NCI-H2081 treated with DMSO at 0.1 percent for 48 hours (cell line): ENCODE results near the gene PROM1.

Experiments used
- DNase-seq: peaks from one replicate; lab custom pipeline; 2025; lab: John Stamatoyannopoulos, UW

PROM1 gene, protein sequence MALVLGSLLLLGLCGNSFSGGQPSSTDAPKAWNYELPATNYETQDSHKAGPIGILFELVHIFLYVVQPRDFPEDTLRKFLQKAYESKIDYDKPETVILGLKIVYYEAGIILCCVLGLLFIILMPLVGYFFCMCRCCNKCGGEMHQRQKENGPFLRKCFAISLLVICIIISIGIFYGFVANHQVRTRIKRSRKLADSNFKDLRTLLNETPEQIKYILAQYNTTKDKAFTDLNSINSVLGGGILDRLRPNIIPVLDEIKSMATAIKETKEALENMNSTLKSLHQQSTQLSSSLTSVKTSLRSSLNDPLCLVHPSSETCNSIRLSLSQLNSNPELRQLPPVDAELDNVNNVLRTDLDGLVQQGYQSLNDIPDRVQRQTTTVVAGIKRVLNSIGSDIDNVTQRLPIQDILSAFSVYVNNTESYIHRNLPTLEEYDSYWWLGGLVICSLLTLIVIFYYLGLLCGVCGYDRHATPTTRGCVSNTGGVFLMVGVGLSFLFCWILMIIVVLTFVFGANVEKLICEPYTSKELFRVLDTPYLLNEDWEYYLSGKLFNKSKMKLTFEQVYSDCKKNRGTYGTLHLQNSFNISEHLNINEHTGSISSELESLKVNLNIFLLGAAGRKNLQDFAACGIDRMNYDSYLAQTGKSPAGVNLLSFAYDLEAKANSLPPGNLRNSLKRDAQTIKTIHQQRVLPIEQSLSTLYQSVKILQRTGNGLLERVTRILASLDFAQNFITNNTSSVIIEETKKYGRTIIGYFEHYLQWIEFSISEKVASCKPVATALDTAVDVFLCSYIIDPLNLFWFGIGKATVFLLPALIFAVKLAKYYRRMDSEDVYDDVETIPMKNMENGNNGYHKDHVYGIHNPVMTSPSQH

DNA sequence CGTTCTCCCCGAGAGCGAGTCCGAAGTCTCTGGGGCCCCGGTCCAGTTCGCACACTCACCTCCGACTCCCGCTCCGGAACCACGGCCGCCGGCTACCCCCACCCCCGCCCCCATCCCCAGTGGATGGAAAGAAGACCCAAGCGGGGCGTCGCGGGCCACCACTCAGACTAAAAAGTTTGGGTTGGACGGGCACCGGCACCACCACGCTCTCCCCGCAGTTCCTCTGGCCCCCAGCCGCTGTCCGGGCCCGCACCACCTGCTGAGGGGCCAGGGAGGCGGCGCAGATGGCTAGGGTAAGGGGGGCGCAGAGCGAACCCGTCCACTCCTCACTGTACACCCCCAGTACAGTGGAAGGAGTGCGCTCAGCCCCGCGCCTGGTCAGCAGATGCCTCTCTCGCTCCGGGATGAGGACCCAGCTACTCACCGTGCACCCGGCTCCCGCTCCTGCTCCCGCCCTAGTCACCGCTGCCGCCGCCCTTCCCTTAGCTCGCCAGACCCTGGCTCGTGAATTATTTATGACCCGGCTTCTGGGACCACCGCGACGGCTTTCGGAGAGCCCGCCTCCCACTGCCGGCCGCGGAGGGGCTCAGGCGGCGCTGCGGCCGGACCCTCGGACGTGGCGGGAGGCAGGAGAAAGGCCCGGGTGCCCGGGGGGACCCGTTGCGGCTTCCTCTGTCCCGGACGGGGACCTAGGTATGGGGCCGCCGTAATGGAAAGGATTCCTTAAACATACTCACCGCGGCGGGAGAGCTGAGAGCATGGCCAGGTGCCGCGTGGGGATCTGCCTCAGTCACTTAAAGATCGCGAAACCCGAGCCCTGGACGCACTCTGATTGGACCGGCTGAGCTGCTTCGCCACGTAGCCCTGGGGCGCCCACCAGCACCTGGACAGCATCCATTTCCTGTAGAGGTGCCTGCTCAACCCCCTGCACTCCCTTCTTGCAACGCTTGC is at the start of gene PROM1:
Gene PROM1, minus strand, starts transcription at position 783 of the 951 bp plus-strand sequence. CDS start 8,117 bp downstream, outside the sequence.
- DNase-seq = peak; percentile 69

DNA sequence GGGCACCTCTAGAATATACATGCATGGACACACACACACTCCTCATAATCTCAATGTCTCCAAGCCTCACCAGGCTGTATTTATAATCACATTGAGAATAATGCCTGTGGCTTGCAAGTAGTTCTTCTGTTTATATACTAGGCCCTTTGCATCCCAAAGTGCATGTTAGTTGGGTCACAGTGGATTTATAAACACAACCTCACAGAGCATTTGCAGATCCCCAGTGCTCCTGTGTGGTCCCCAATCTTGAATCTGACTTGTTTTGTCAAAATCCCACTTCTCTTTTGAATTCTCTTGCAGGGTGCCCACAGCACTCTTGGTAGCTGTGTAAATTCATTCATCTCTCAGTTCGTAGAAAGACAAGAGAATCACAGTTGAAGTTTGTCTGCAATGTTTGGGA is 49.6 kb upstream of the PROM1 start:
- DNase-seq = no peak

DNA sequence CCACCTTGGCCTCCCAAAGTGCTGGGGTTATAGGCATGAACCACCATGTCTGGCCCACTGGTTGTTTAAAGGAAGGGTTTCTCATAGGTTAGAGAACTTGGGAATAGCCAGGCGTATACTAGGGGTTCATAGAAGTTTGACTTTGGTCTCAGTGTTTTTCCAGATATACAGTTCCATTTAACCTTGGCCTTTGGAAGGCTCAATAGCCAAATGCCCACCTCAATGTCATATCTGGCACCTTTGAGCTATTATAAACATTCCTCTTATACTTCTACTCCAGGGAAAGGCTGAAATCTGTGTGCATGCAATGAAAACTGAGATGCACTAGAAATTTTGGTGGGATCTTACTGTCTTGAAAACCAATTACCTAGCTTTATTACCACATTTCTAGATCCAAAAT is 47.5 kb upstream of the PROM1 start:
- no peak for DNase-seq

DNA sequence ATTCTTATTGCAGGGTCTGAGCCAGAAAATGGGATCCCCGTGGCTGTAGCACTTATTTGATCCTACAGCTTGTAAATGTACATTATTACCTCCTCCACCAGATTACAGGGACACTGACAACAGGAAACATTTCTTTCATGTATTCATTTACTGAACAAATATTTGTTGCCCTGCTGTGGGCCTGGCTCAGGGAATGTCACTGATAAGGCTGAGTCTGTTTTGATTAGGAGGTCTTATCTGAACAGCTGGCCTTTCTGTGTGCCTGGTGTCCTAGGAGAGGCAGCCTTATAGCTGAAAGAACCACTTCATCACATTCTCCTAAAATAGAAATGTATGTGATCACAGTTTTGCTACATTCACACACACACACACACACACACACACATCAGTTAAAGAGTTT is 45.5 kb upstream of the PROM1 start:
- peak; percentile 42 for DNase-seq

DNA sequence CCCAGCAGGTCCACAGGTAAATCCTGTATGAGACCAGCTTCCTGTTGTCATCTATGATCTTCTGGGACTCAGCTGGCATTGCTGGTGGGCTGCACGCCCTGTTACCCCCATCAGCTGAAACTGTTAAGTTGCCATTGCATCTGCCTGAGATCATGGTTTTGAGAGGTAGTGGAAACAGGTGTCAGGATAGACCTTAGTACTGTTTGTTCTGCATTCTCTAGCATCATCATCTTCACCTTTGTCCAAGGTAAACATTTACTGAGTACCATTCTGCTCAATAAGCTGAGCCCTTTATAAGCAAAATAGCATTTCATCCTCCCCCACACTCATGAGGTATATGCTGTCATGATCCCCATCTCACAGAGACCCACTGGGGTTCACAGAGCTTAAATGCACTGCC is 42.9 kb upstream of the PROM1 start:
- no peak for DNase-seq

DNA sequence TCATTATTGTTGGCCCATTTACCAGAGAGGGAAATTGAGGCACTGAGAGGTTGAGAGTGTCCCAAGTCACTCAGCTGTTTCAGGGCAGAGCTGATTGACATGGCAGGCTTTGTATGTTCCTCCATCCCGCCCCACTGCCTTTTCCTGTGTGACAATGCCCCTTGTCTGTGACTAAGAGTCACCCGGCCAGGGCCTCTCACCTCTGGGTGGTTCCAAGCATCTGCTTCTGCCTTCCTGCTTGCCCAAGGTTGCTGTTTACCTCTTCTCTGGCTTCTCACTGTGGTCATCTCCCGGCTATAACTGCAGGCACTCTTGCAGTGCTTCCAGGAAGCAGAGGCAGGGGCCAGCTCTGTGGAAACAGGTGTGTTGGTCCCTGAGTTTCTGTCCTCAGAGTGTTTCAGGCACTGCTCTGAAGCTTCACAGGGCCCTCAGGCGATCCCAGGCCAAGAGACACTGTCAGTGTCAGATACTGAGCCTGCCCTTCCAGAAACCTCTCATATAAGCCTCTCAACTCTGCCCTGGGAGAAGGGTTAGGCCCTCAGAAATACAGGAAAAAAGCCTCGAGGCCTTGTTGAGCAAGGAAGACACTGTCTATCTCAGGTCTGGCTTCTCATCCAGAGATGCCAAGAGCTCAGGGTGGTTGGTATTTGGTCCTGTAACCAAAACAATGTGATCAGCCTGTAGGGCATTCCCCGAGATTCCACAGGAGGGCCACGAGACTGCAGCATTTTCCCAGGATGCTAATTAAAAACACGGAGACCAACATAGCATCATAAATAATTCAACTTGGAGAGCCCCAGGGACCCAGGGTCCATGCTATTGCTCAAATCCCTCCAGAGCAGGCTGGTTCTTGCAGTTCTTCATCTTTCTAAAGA is 42.0 kb upstream of the PROM1 start:
- no peak for DNase-seq

DNA sequence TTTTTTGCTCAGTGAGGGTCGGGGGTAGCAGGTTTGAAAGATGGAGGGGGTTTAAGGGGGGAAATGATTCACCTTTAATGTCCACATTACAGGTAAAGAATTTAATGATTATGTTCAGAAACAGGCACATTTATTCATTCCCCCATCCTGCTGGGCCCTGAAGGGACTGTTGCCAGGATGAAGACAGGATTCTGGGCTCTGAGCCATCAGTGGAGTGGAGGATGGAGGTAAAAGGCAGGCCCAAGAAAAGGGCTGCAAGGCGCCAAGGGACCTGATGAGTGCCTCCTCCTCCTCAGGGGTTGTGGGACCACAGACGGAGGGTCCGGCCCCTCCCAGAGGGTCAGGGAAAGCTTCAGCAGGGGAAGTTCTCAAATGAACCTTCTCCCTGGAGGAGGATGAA is 40.4 kb upstream of the PROM1 start:
- peak; percentile 48 for DNase-seq

DNA sequence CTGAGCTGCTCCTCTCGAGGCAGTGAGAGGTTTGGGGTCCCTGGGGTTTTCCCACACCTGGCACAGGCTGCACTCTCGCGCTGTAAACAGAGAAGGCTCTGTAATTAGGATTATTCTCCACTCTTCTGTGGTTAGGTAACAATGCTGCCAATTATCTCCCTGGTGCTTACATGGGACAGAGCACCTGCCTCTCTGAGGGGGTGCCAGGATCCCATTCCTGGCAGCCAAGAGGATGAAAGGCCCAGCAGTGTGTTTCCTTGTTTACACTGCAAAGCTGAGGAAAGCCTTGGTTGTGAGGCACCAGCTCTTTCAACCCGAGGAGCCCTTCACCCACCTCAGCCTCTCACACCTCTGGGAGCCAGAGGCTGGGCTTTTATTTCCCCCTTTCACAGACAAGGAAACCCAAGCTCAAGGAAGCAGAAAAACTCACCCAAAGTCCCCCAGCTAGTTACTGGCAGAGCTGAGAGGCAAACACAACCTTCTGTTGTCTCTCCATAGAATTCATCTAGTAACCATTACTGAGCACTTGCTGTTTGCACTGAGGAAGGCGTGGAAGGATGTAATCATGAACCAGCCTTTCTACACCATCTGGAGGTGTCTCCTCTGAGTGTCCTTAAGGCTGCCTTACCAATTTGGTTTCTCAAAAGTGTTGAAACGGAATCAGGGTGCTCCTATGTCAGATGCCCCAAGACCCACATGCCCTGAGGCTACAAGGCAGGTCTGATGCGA is 39.7 kb upstream of the PROM1 start:
- peak; percentile 98 for DNase-seq

DNA sequence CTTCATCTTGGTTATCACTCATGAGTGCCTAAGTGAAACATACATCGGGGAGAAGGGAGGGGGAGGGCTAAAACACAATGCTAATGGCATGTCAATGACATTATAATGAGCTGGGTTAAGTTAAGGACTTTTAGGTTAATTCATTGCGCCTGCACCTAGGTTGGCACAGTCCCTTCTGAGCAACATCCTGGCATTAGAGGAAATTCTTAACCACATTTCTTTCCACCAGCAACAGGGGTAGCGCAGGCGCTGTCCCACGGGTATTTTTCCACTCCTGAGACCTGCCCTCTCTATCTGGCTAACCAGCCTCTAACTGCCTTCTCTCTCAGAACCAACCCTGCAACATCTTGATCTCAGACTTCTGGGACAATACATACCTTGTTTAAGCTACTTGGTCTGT is 39.0 kb upstream of the PROM1 start:
- no peak for DNase-seq

DNA sequence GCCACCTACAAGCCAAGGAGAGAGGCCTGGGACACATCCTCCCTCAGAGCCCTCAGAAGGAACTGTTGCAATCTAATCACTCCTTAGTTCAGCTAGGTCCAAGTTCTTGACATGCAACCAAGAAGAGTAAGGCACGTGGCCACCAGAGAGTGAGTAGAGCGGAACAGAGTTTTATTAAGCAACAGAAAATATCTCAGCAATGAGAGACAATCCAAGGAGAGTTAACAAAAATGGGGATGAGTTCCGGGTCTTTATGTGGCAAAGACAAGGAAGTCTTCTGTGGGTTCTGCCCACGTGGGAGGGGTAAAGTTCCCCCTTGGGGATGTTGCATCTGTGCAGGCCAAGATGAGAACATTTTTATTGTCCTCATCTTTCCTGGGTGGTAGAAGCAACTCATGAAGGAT is 38.5 kb upstream of the PROM1 start:
- DNase-seq = no peak

DNA sequence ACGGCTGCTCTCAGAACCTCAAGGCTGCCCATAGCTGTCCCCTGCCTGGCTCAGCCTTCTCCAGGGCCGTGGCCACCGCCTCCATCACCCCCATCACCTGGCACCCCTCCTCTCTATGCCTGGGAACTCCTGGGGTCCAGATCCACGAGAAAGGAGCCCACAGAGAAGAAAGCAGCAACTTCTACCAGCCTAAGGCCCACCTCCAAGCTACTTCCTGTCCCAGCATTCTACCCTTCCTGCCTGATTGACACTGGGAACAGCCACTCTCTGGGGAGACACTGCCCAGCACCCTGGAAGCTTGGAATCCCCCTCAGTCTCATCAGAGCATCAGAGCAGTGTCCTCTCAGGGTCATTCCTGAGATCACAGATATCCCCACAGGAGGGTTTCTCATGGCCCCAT is 36.9 kb upstream of the PROM1 start:
- no peak for DNase-seq

DNA sequence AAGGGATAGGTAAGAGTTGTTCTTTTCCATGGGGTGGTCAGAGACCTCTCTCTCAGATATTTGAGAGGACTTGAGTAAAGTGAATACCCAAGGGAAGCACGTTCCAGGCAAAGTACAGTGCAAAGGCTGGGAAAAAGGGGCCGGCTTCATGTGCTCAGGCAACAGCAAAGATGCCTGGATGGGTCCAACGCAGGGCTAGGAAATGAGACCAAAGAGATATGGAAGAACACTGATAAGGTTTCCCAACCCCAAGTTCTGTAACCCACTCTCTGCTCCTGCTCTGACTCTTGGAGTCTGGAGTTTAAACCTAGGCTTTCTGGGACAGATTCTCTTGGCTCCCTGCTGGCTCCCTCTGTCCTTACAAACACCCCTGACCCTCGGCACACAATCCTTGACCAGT is 36.2 kb upstream of the PROM1 start:
- DNase-seq = no peak

DNA sequence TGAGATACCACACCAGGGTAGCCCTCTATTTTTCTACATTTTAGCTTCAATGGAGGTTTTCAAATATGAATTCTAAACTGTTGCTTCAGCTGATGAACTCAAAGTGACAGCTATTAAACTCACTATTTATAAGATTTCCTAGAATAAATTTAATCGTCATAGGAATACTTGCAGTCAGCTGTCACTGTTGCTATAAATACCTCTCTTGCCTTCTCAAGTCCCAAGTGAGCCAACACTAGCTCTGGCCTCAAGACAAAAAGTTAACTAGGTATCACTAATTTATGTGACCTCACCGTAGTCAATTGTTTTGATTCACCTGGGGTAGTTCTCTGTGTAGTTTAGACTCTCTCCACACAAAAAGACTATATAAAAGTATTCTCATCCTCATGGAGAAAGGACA is 34.3 kb upstream of the PROM1 start:
- DNase-seq = no peak

DNA sequence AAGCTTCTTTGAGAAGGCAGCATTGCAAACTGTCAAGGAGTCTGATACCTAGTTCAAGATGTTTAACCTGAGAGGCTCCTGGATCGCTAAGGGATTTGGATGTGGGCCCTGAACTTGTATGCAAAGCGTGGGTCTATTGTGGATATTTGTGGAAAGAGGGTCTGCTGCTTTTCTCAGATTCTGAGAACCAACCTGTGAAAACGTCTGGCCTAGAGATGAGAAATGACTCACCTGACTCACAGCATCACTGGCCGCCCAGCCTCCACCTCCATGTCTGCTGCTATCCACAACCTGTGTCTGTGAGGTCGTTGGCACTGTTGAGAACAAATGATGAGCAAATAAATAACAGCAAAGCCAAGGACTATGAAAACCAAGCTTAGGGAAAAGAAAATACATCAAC is 33.3 kb upstream of the PROM1 start:
- DNase-seq = no peak

DNA sequence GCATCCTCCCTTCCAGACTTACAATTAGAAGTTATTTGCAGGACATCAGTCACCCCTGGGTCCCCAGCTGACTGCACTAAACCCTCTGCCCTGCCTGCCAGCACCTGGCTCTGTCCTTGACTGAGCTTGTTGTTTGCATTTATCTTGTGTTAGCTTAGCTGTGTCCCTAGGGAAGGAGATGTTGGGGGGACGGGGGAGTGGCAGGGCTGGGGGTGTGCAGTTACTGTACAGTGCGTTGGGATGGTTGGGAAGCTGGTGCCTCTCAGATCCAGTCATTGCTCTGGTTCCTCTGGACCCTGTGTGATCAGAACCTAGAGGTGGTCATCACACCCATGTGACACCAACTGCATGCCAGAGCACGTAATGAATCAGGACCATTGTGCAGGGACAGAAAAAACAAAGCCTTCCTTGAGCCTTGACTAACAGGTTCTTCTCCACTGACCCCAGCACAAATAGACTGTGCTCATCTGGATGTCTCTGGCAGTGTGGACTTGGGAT is 32.7 kb upstream of the PROM1 start:
- peak; percentile 21 for DNase-seq

DNA sequence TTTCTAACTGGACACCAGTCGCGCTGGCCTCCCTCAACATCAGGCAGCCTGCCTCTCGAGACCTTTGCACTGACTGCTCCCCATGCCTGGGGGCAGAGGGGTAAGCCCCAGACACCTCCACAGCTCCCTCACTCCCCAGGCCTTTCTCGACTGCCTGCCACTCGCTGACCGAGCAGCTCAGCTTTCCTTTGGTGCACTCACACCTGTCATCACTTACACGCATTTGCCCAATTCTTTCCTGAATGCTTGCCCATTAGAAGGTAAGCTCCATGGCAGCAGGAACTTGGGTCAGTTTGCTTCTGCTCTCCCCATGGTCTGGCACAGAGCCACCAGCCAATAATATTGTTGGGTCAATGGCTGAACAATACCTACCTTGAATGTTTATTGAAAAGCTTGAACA is 32.2 kb upstream of the PROM1 start:
- DNase-seq = no peak

DNA sequence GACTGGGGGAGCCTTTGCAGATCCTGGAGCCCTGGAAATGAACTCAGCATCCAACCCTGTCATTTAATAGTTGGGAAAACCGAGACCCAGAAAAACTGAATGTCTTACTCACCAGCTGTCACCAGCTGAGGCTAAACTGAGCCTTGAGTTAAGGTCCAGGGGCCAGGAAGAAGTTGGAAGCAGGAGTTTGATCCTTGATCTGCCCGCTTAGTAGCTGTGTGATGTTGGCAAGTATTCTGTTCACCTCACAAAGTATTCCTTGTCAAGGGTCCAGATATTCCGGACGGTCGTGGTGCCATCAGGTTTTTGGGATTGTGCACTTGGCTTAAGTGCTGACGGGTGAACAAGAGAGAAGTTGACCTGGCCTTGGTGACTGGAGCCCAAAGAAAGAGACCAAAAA is 30.7 kb upstream of the PROM1 start:
- DNase-seq = no peak

DNA sequence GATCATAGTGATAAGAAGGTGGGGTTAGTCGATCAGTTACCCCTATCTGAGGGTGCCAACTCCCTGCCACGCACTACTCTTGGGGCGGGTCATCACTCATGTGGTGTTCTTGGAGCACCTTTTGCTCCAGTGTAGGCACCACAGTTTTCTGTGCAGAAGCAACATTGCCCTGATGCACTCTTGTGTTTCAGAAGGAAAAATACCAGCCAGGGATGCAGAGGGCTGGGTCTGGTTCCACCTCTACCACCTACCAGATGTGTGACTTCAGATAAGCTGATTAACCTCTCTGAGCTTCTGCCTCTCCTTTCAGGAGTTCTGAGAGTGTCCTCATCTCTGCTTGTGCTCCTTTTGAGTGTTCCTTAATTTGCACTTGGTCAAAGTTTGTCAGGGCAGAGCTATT is 29.9 kb upstream of the PROM1 start:
- no peak for DNase-seq

DNA sequence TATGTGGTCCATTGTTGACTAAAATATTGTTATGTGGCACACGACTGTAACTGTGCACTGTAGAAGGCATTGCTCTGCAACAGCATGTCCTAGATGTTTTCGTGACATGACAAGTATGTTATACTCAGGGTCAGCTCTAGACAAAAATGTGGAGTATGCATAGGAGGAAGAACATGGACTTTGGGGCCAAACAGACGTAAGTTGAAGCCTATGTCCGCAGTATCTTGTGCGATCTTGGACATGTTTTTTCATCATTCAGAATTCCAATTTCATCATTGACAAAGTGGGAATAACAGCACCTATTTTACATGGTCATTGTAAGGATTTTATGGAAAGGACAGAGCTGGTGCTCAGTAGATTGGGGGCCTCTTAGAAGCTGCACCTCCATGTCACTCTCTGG is 27.7 kb upstream of the PROM1 start:
- no peak for DNase-seq

DNA sequence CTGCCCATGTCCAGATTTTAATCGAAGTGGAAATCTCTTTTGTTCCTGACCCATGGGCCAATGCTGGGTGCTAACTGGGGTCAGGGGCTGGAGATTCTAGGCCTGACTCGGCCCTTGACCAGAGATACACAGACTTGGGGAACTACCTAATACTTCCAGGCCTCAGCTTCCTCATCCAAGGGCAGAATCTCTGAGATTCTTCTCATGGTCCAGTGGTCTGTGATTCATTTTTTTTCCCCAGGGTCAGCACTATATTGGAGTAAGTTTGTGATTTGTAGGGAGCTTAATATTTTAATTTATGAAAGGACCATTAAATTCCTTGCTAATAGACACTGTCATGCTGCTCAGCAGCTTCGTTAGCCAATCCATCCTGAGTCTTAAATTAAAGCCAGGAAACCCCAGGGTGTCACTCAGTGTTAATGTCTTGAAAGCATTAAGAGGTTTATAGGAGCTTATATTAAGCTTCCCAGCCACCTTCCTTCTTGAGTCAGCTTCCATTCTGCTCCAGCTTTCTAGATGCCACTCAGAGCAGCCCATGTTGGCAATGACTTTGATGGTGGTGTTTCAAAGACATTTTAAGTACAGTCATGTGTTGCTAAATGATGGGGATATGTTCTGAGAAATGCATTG is 27.0 kb upstream of the PROM1 start:
- no peak for DNase-seq
